Inflammatory macrophage treated with lipopolysaccharide for 1 hour (primary cell): ENCODE results near the gene ABHD8.
A peak's percentile ranks its signal among the peaks of the same experiment; 100 is the strongest.
"Not testable (repeated sequence)": the region's sequence is repeated elsewhere in the genome, so short reads cannot be mapped to it uniquely, and the experiment has no call there.

ENCODE experiments used
- DNase-seq, 2 donors: peaks; one replicate each; pipeline ENCODE4 v3.0.0-alpha.2; 2020 to 2022

ABHD8 gene

GRCh38 chr19:17294051-17294891, 9.0 kb downstream of the ABHD8 start:
- DNase-seq = peak in 1 of 2 donors; percentile 37

GRCh38 chr19:17293605-17294004, 9.6 kb downstream of the ABHD8 start:
- no peak for DNase-seq

GRCh38 chr19:17292301-17293074, 10.7 kb downstream of the ABHD8 start:
- peak; percentile 79 to 84 for DNase-seq

- peak; percentile 68 to 78 for DNase-seq
These were observed 13.7 kb downstream of the ABHD8 start for GRCh38 chr19:17289489-17289888.

- DNase-seq = no peak
These were observed 16.5 kb downstream of the ABHD8 start for GRCh38 chr19:17286752-17287151.

- no peak for DNase-seq
These were observed 17.0 kb downstream of the ABHD8 start for GRCh38 chr19:17286263-17286662.

GRCh38 chr19:17285415-17286135, 17.6 kb downstream of the ABHD8 start:
- DNase-seq = no peak

GRCh38 chr19:17283504-17283996, 19.7 kb downstream of the ABHD8 start:
- DNase-seq = no peak

- peak; percentile 54 to 87 for DNase-seq
These were observed 20.6 kb downstream of the ABHD8 start for GRCh38 chr19:17282488-17283125.

GRCh38 chr19:17281391-17282304, 21.6 kb downstream of the ABHD8 start, which contains the start of gene ANKLE1:
Gene ANKLE1 (plus strand): TSS chr19:17281901. CDS start chr19:17281921, 20 bp downstream.
- DNase-seq = peak; percentile 88 to 92

GRCh38 chr19:17279436-17279835, 23.8 kb downstream of the ABHD8 start:
- DNase-seq = no peak

GRCh38 chr19:17275441-17276175, 27.6 kb downstream of the ABHD8 start:
- no peak for DNase-seq

- not testable (repeated sequence) for DNase-seq
These were observed 28.3 kb downstream of the ABHD8 start for GRCh38 chr19:17274892-17275291.

- no peak for DNase-seq
These were observed 34.5 kb downstream of the ABHD8 start for GRCh38 chr19:17268754-17269153.

GRCh38 chr19:17266975-17267788, 36.0 kb downstream of the ABHD8 start, which contains the start of gene BABAM1:
Gene BABAM1 (plus strand): TSS chr19:17267443. CDS start chr19:17268807, 1,364 bp downstream.
- peak; percentile 99 to 100 for DNase-seq

GRCh38 chr19:17266589-17266974, 36.6 kb downstream of the ABHD8 start:
- no peak for DNase-seq

- no peak for DNase-seq
These were observed 37.2 kb downstream of the ABHD8 start for GRCh38 chr19:17266026-17266425.

- DNase-seq = no peak
These were observed 38.6 kb downstream of the ABHD8 start, which contains the start of gene USHBP1 for GRCh38 chr19:17264641-17264979. Gene USHBP1 (minus strand): TSS chr19:17264745. CDS start chr19:17264299, 446 bp downstream.
